Memory B cell (primary cell): ENCODE results near the gene CLDN22.

Experiments
- ATAC-seq: fragments of 150-1000 bp; cut with Tn5 transposase; 2 replicates; pipeline ENCODE4 v1.10.0; 2021; ENCODE audit warnings: low read depth, mild to moderate bottlenecking, moderate library complexity
- DNase-seq, 2 donors: peaks; one replicate each; pipeline ENCODE4 v3.0.0; 2022; ENCODE audit warnings: low spot score in 2 of 2
- H3K27ac Mint-ChIP-seq: one replicate; pipeline ENCODE4 v1.8.0; 2022; ENCODE audit warnings: mild to moderate bottlenecking, moderate library complexity, mixed read lengths
- H3K27me3 Mint-ChIP-seq: one replicate; pipeline ENCODE4 v1.8.0; 2022; ENCODE audit warnings: mixed read lengths
- H3K36me3 Mint-ChIP-seq: one replicate; pipeline ENCODE4 v1.8.0; 2022; ENCODE audit warnings: mild to moderate bottlenecking, mixed read lengths
- H3K4me1 Mint-ChIP-seq: one replicate; pipeline ENCODE4 v1.8.0; 2022; ENCODE audit warnings: mixed read lengths
- H3K4me3 Mint-ChIP-seq: one replicate; pipeline ENCODE4 v1.8.0; 2022; ENCODE audit warnings: mild to moderate bottlenecking, moderate library complexity, mixed read lengths
- H3K9me3 Mint-ChIP-seq: one replicate; pipeline ENCODE4 v1.8.0; 2022; ENCODE audit warnings: mixed read lengths

The CLDN22 gene

DNA sequence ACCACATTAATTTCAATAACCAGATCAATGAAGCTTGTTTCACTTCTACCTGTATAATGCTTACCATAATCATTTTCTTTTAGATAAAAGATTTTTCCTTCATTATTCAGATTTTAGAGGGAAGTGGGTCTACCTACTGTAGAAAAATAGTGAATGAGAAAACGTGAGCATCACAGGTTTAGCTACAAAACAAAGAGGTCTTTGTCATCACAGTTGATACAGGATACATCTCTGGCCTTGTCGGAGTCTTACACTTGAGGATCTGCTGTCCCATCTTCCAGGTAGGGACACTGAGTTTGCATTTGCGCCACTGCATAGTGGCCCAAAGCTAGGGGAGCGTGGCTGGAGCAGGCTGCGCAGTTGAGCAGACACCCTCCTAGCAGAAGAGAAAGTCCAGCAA, 1.4 kb upstream of the CLDN22 start:
- no peak overlapping the region for H3K4me3 Mint-ChIP-seq
- H3K27ac Mint-ChIP-seq = no peak overlapping the region
- DNase-seq (no peak), ATAC-seq (no peak)
- H3K36me3 Mint-ChIP-seq = no peaks in the 10 kb centered on the region
- H3K27me3 Mint-ChIP-seq = peaks cover 3% of the 10 kb centered on the region
- H3K4me1 Mint-ChIP-seq = no peaks in the 10 kb centered on the region
- H3K9me3 Mint-ChIP-seq = peaks cover 2% of the 10 kb centered on the region

DNA sequence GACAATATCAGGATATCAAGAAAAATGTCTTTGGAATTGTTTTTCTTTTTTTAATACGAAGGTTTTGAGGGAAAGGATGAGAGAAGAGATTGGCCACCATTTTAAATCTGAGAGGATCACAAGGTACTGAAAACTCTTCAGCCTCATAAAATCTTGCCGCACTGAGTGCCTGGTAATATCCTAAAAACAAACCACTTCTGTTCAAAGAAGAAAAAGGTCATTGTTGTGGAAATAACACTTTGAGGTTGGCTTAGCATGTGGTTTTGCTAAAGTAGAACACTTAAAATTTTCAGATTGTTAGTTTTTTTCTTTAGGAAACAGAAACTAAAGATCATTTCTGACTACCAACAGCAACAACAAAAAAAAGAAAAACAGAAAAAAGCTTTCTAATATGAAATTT, 1.0 kb upstream of the CLDN22 start:
- no peak for ATAC-seq

DNA sequence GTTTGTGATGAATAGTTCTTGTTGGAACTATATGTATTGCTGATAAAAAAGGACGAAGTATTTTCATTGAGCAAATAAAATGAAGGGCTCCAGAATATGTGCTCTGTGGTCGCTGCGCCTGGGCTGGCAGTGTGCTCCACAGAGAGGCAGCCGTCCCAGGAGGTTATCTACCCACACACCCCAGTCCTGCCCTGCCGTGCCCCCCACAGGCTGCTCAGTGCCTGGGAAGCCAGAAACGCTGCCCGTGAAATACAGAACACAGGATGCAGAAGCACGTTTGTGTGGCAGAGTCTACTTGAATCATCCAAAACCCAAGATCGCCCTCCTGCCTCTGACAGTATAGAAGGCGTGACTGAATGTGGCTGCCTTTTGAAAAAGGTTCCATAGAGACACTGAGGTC, 1.4 kb downstream of the CLDN22 start:
- H3K27ac Mint-ChIP-seq = no peak overlapping the region
- H3K4me1 Mint-ChIP-seq = no peaks in the 10 kb centered on the region

More for the DNA sequence above, 1.0 kb upstream of the CLDN22 start:
- Mint-ChIP-seq H3K27me3 (peaks cover 5% of the 10 kb centered on the region), H3K27ac (no peak overlapping the region), H3K4me1 (no peaks in the 10 kb centered on the region), H3K36me3 (no peaks in the 10 kb centered on the region), H3K4me3 (no peak overlapping the region), H3K9me3 (no peaks in the 10 kb centered on the region)
- DNase-seq = no peak

DNA sequence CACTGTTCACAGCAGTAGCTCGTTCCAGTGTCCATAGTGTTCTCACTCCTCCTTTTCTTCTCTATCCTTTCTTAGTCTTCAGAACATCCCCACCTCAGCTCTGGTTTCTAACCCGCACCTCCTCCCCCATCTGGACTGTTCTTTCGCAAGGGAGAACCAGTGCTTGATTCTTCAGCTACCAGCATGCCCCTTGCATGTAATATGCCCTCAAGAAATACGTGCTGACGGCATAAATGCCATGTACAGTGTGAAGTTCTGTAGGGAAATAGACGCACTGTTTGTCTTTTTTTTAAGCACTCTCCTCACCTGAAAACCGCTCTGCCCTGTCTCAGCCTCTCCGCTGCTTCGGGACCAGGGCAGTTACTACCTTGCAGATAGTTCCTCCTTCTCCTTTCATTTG, 5.3 kb downstream of the CLDN22 start:
- no peaks in the 10 kb centered on the region for H3K4me1 Mint-ChIP-seq
- H3K4me3 Mint-ChIP-seq = no peak overlapping the region
- no peaks in the 10 kb centered on the region for H3K9me3 Mint-ChIP-seq
- H3K27ac Mint-ChIP-seq = no peak overlapping the region
- no peaks in the 10 kb centered on the region for H3K36me3 Mint-ChIP-seq
- no peak for DNase-seq
- peaks cover 9% of the 10 kb centered on the region for H3K27me3 Mint-ChIP-seq
- ATAC-seq = no peak

More for the DNA sequence above, 1.4 kb downstream of the CLDN22 start:
- DNase-seq (no peak), ATAC-seq (no peak)
- peaks cover 5% of the 10 kb centered on the region for H3K27me3 Mint-ChIP-seq
- no peaks in the 10 kb centered on the region for H3K36me3 Mint-ChIP-seq
- H3K9me3 Mint-ChIP-seq = no peaks in the 10 kb centered on the region
- no peak overlapping the region for H3K4me3 Mint-ChIP-seq

DNA sequence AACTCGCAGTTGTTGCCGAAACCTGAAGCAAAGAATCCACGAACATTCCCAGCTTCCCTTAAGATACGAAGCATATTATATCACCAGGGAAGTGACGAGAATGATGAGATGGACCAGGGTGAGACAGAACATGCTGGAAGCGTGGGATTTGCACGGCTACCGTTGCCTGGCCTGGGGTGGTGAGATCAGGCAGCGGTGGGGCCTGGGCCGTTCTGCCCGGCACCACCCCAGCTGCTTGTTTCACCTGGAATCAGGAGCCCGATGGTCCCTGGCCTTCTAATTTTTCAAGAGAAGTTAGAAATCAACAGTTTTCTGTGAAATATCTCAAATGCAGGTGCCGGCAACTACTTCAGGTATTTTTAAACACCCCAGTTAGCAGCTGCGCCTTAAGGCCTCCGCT, 5.7 kb downstream of the CLDN22 start:
- Mint-ChIP-seq H3K36me3 (no peaks in the 10 kb centered on the region), H3K4me3 (no peak overlapping the region), H3K4me1 (no peaks in the 10 kb centered on the region), H3K9me3 (no peaks in the 10 kb centered on the region), H3K27ac (no peak overlapping the region), H3K27me3 (peaks cover 9% of the 10 kb centered on the region)
- no peak for ATAC-seq
- no peak for DNase-seq

DNA sequence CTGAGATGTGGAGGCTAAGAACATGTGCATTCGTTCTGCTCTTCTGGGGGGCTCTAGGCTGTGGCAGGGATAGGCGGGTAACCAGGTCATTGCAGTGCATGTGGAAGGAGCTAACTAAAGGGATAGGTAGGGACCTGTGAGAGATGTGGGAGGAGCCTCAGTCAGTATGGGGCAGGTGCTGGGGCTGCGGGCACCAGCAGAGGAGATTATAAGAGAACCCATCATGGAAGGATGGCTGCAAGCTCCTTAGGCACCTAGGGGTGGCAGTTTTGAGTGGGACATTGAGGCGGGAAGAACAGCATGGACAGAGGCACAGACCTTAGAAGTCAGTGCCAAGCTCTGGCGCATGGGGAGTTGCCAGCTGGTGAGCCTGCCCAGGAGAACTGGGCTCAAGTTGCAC, 7.2 kb downstream of the CLDN22 start:
- Mint-ChIP-seq H3K27ac (no peak overlapping the region), H3K36me3 (no peaks in the 10 kb centered on the region), H3K27me3 (peaks cover 9% of the 10 kb centered on the region), H3K9me3 (no peaks in the 10 kb centered on the region), H3K4me3 (no peak overlapping the region), H3K4me1 (no peaks in the 10 kb centered on the region)
- no peak for DNase-seq
- ATAC-seq = no peak

DNA sequence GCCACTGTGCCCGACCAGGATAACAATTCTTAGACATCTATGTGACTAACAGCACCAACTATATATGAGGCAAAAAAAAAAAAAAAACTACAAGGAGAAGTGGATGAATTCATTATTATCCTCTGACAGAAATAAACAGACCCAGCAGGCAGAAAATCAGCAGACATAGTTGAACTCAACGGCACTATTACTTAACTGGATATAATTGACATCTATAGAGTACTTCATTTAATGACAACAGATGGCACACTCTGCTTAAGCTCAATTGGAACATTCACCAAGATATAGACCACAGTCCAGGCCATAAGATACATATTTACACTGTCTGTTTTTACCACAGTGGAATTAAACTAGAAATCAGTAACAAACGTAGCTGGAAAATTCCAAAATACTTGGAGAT, 13.3 kb downstream of the CLDN22 start:
- no peaks in the 10 kb centered on the region for H3K36me3 Mint-ChIP-seq
- H3K9me3 Mint-ChIP-seq = no peaks in the 10 kb centered on the region
- no peaks in the 10 kb centered on the region for H3K27me3 Mint-ChIP-seq
- ATAC-seq (no peak), DNase-seq (no peak)
- no peak overlapping the region for H3K27ac Mint-ChIP-seq
- H3K4me1 Mint-ChIP-seq = no peaks in the 10 kb centered on the region
- no peak overlapping the region for H3K4me3 Mint-ChIP-seq

DNA sequence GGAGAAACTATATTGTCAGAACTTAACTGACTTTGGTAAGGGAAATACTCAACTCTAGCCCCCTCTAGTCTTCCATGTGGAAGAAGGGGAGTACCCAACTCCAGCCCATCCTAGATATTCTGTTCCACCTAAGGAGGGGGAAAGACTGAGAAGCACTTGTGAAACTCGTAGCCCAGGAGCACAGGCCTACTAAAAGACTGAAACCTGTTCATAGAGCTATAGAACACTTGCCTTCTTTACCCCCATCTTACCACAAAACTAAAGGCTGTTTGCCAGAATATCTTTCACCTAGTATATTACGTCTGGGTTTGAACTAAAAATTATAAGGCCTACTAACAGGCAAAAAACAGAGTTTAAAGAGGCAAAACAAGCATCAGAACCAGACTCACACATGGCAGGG, 15.5 kb downstream of the CLDN22 start:
- no peak overlapping the region for H3K27ac Mint-ChIP-seq
- no peaks in the 10 kb centered on the region for H3K9me3 Mint-ChIP-seq

DNA sequence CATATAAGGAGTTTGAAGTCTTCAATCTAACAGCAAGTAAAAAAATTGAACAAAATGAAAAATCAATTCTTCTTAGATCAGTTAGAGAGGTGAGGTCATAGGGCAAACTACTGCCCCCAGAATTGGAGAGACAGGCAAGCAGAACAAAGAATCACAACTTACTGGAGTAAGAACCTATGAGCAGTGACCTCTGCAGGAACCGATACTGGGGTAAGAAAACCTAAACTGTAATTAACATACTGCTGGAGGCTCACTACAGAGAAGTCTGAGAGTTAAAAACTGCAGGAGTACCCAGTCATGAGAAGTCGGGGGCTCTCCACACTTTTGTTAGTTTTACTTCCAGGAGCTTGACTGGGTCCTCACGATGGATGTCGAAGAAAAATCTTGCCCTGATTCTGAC, 16.0 kb downstream of the CLDN22 start:
- Mint-ChIP-seq H3K9me3 (no peaks in the 10 kb centered on the region), H3K27ac (no peak overlapping the region), H3K4me1 (no peaks in the 10 kb centered on the region), H3K36me3 (no peaks in the 10 kb centered on the region), H3K4me3 (no peak overlapping the region), H3K27me3 (peaks cover 1% of the 10 kb centered on the region)
- ATAC-seq (no peak), DNase-seq (no peak)

More for the DNA sequence above, 15.5 kb downstream of the CLDN22 start:
- Mint-ChIP-seq H3K4me1 (no peaks in the 10 kb centered on the region), H3K27me3 (peaks cover under 1% of the 10 kb centered on the region), H3K36me3 (no peaks in the 10 kb centered on the region), H3K4me3 (no peak overlapping the region)
- no peak for DNase-seq
- ATAC-seq = no peak

DNA sequence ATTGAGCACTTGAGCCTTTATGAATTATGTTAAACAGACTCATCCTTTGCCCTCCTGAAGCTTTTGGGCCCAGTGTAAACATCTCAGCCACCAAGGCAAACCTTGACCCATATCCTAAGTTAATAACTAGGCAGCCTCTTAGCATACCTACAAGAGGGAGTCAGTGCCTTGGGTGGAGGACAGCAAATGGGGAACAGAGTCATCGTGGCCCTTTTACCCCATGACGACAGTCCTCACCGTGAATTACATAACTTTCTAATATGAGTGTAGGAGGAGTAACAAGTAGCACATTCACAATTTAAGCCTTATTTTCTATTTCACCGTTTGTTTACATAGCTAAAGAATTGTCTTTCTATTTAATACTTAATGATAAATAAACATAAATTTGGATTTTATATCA, 16.8 kb downstream of the CLDN22 start:
- Mint-ChIP-seq H3K4me3 (no peak overlapping the region), H3K36me3 (no peaks in the 10 kb centered on the region), H3K27ac (no peak overlapping the region), H3K4me1 (no peaks in the 10 kb centered on the region), H3K9me3 (no peaks in the 10 kb centered on the region), H3K27me3 (peaks cover 1% of the 10 kb centered on the region)
- DNase-seq (no peak), ATAC-seq (no peak)

DNA sequence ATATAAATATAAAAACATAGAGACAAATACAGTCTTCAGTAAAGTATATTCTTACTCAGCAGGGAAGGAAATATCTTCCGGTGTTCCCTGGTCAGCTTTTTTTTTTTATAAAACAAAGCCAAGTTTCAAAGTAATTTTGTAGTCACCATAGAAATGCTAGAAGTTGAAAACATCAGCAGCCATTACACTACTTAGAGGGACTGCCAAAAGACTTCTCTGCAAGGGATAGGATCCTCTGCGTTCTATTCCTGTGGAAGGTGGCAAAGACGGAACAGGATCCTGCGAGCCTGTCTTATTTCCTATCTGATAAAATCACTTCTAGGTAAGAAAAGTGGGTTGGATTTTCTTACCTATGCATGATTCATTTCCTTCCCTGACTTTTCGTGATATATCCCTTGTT, 19.4 kb downstream of the CLDN22 start:
- ATAC-seq (no peak), DNase-seq (no peak)
- H3K27me3 Mint-ChIP-seq = peaks cover 1% of the 10 kb centered on the region
- no peaks in the 10 kb centered on the region for H3K9me3 Mint-ChIP-seq
- H3K4me1 Mint-ChIP-seq = peaks cover 3% of the 10 kb centered on the region
- H3K4me3 Mint-ChIP-seq = no peak overlapping the region
- no peaks in the 10 kb centered on the region for H3K36me3 Mint-ChIP-seq
- no peak overlapping the region for H3K27ac Mint-ChIP-seq

DNA sequence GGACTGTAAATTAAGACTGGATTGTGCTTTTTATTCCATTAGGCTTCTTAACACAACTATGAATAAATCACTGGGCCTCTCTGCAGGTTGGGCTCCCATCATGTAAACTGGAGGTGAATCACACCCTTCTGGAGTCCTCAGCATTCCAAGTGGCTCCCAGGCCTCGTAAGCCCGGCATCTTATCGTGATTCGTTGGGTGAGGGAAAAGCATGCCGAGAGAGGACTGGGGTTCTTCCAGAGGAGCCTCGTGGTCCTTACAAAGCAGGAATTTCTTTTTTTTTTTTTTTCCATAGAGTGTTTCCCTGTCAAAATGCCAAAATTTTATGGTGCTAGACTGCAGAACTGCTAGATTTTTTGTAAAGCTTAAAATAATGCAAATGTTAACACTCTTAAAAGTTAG, 20.0 kb downstream of the CLDN22 start:
- Mint-ChIP-seq H3K4me3 (no peak overlapping the region), H3K9me3 (no peaks in the 10 kb centered on the region), H3K27ac (no peak overlapping the region), H3K36me3 (no peaks in the 10 kb centered on the region), H3K27me3 (peaks cover 1% of the 10 kb centered on the region), H3K4me1 (peaks cover 3% of the 10 kb centered on the region)
- no peak for ATAC-seq
- DNase-seq = no peak

DNA sequence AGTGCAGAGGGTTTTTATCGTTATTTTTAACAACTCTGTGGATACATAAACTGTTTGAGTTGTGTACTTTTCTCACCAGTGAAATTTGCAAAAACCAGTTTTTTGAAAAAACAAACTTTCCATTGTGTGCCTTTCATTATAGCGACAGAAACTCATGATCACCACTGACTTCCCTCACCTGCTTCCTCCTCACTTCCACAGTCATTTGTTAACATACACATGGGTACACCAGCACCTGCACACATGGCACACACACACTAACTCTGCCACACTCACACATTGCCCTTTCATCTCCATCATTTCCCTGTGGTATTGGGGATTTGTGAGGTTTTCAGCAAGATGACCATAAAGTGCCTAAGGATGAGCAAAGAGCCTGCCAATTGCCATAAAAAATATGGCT, 20.6 kb downstream of the CLDN22 start:
- no peak overlapping the region for H3K4me3 Mint-ChIP-seq
- no peaks in the 10 kb centered on the region for H3K9me3 Mint-ChIP-seq
- no peak for DNase-seq
- peaks cover 3% of the 10 kb centered on the region for H3K4me1 Mint-ChIP-seq
- H3K27ac Mint-ChIP-seq = no peak overlapping the region
- no peak for ATAC-seq
- no peaks in the 10 kb centered on the region for H3K36me3 Mint-ChIP-seq
- peaks cover 1% of the 10 kb centered on the region for H3K27me3 Mint-ChIP-seq

DNA sequence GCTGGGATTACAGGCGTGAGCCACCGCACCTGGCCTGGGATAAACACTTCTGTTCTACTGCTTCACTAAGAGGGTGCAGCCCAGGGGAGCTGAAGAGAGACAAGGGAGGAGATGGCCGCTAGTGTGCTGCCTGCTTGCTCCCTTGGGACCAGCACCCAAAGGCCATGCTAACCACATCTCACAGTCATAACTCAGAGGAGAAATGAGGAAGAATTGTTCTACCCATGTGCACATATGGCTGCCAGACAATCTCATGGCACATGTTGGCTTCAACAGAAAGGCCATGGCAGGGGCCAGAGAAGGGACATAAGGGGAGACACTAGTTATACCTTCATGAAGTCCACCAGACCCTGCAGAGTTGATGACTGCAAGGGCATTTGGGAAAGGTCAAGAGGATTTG, 22.4 kb downstream of the CLDN22 start:
- Mint-ChIP-seq H3K4me3 (no peak overlapping the region), H3K9me3 (no peaks in the 10 kb centered on the region), H3K27me3 (peaks cover 1% of the 10 kb centered on the region), H3K27ac (no peak overlapping the region), H3K36me3 (no peaks in the 10 kb centered on the region), H3K4me1 (peaks cover 3% of the 10 kb centered on the region)
- ATAC-seq = no peak
- no peak for DNase-seq

DNA sequence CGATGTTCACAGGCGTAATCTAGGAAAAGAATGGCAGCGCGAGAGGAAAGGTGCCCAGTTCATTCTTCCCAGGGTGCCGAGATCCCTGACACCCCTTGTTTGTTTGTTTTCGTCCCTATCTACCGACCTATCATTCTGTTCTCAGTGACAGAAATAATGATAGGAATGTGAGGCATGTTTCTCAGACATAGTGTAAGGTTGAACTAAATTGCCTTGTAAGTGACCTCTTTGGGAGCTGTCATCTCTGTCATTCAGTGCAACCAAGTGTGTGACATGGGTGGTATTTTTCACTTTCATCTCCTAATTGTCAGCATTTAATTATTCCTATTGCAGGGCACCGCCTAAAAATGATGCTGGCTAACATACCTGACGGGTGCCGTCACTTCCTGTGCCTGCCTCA, 24.4 kb downstream of the CLDN22 start:
- no peaks in the 10 kb centered on the region for H3K36me3 Mint-ChIP-seq
- H3K27me3 Mint-ChIP-seq = peaks cover 1% of the 10 kb centered on the region
- no peak for DNase-seq
- no peak overlapping the region for H3K4me3 Mint-ChIP-seq
- ATAC-seq = no peak
- peaks cover 3% of the 10 kb centered on the region for H3K4me1 Mint-ChIP-seq
- no peak overlapping the region for H3K27ac Mint-ChIP-seq
- H3K9me3 Mint-ChIP-seq = no peaks in the 10 kb centered on the region

DNA sequence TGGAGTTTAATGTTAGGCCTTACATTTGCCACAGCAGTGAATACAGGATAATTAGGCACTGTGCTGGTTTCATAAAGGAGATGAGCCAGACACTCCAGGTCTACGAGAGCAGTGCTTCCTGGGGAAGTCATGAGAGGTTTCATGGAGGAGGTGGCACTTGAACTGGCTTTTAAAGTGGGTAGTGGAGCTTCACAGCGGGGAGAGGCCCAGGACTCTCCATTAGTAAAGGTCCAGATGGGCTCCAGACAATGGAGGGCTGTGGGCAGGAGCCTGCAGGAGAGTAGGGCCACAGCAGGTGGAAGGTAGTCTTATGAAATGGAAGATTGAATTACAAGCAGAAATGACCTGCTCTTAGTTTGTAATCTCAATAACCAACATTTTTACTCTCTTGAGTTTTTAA, 29.0 kb downstream of the CLDN22 start:
- no peaks in the 10 kb centered on the region for H3K4me1 Mint-ChIP-seq
- H3K9me3 Mint-ChIP-seq = no peaks in the 10 kb centered on the region
- DNase-seq (no peak), ATAC-seq (no peak)
- H3K27ac Mint-ChIP-seq = no peak overlapping the region
- no peak overlapping the region for H3K4me3 Mint-ChIP-seq
- no peaks in the 10 kb centered on the region for H3K36me3 Mint-ChIP-seq
- H3K27me3 Mint-ChIP-seq = peaks cover 8% of the 10 kb centered on the region
